ENCODE data around the gene C3orf18.

DNA sequence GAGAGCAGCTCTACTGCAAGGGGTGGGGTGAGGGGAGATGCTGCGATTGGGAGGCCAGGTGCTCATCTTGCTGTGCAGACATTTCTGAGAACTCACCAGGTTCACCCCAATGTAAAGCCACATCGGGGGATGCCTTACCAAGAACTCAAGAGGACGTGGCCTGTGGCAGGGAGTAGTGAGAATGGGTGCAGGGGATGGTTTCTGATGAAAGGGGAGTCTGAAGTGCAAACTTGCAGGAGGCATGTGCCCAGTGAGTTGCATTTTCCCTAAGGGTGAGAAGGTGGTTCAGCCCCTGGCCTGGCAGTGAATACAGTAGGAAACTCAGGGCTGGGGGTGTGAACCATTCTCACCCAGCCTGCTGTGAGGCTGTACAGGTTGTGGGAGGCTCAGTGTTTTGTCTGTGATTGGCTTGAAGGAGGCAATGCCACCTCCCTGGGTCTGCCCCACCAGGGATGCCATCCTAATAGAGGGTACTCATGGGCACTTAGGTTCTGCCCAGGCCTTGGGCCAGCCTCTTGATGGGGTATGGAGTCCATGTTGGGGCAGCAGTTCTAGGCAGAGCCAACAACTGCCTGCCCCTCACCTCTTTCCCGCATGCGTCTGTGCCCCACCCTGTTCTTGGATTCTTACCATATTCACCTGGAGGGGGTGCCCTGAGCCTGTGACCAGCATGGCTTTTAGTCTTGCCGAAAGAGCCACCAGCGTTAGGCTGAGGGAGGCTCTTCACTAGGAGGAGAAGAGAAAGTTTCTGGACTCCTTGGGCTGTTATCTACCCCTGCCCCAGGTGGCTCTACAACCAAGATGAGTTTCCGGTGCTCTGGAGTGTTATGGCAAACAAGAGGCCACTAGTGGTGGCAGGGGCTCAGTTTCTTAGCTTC lies 6.3 kb upstream of the C3orf18 start:
- TF ChIP-seq, protein P1, sequence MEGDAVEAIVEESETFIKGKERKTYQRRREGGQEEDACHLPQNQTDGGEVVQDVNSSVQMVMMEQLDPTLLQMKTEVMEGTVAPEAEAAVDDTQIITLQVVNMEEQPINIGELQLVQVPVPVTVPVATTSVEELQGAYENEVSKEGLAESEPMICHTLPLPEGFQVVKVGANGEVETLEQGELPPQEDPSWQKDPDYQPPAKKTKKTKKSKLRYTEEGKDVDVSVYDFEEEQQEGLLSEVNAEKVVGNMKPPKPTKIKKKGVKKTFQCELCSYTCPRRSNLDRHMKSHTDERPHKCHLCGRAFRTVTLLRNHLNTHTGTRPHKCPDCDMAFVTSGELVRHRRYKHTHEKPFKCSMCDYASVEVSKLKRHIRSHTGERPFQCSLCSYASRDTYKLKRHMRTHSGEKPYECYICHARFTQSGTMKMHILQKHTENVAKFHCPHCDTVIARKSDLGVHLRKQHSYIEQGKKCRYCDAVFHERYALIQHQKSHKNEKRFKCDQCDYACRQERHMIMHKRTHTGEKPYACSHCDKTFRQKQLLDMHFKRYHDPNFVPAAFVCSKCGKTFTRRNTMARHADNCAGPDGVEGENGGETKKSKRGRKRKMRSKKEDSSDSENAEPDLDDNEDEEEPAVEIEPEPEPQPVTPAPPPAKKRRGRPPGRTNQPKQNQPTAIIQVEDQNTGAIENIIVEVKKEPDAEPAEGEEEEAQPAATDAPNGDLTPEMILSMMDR (IDR thresholded peaks at IDR 0.05) = no peak
- TF ChIP-seq POLR2A (IDR thresholded peaks at IDR 0.05) = no peak

Measured in testis (tissue), 2 donors.